IPS DF 6.9 (cell line): ENCODE results near the gene CCNDBP1.

Experiments
- DNase-seq: peaks from one replicate; pipeline ENCODE4 v3.0.0-alpha.2; 2013; ENCODE audit warnings: low read depth, low spot score
- H3K27ac ChIP-seq: one replicate; pipeline ENCODE4 v1.5.1; 2013; ENCODE audit warnings: low read length, control low read depth
- H3K27me3 ChIP-seq: 2 replicates; pipeline ENCODE4 v1.6.1; 2013; ENCODE audit warnings: mild to moderate bottlenecking, low read length; ENCODE audit not compliant: control insufficient read depth, insufficient read depth
- H3K36me3 ChIP-seq: 2 replicates; pipeline ENCODE4 v1.6.1; 2013; ENCODE audit warnings: low read length; ENCODE audit not compliant: control insufficient read depth, insufficient read depth
- H3K4me1 ChIP-seq: 2 replicates; pipeline ENCODE4 v1.6.1; 2013; ENCODE audit warnings: low read length; ENCODE audit not compliant: control insufficient read depth, insufficient read depth
- H3K4me3 ChIP-seq: 2 replicates; pipeline ENCODE4 v1.5.1; 2013; ENCODE audit warnings: mild to moderate bottlenecking, low read length
- H3K9me3 ChIP-seq: 2 replicates; pipeline ENCODE4 v1.6.1; 2013; ENCODE audit warnings: low read length, inconsistent platforms; ENCODE audit not compliant: control insufficient read depth, insufficient read depth
- WGBS: extraction: QIAGEN DNeasy Blood & Tissue Kit; methylation state at CpG from one replicate; pipeline ENCODE4 v1.1.7; 2013; ENCODE audit warnings: mixed read lengths, missing lambda C conversion rate; ENCODE audit not compliant: insufficient read length, insufficient coverage; 5-methylcytosine and 5-hydroxymethylcytosine counted together

Gene CCNDBP1

DNA sequence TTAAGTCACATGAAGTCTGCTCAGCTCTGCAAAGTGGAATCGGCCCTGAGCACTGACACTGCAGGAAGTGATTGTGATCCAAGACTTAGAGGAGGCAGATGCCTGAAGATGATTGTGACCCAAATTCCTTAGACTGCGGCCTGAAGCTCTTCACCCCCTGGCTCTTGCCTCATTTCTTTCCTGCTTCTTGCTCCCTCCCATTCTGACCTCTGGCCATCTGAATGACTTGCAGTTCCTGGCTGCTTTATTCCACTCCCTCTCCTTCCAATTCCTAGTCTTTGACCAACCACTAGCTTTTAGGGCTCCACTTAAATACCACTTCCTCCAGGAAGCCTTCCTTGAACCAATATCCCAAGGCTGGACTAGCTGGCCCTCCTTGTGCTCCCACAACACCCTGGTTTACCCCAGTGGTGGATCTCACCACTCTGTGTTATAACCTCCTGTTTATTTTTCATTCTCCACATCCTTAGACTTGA lies 45.5 kb downstream of the CCNDBP1 start:
- Histone ChIP-seq H3K4me3 (no peak overlapping the region), H3K9me3 (no peaks in the 10 kb centered on the region), H3K27ac (no peak overlapping the region), H3K36me3 (no peaks in the 10 kb centered on the region), H3K27me3 (no peaks in the 10 kb centered on the region), H3K4me1 (no peaks in the 10 kb centered on the region)
- WGBS, result no CpG with 5 or more reads among the region's 2 CpGs
- no peak for DNase-seq

DNA sequence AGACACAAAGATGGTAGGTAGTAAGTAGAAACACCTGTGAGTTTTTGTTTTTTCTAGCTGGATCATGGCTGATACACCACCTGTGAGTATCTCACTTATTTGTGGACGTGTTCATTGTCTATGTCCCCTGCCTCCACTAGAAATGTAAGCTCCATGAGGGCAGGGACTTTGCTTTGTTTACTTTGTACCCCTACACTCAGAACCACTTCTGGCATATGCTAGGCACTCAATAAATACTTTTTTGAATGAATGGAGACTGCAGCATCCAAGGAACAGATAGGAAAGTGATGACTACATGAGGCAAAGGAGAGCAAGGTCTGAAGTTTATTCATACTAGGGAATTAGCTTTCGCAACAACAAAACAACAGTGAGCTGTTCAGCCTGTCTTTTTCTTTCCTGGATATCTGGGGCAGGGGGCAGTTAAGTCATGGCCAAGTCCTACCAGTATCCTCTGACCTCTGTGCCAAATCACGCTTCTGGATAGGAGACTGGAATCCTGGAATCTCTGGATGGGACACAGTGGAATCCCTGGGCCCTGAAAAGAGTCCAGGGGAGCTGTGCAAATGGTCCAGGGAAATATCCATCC lies 47.2 kb downstream of the CCNDBP1 start:
- Histone ChIP-seq H3K36me3 (no peaks in the 10 kb centered on the region), H3K27ac (no peak overlapping the region), H3K4me1 (no peaks in the 10 kb centered on the region), H3K9me3 (no peaks in the 10 kb centered on the region), H3K4me3 (no peak overlapping the region), H3K27me3 (no peaks in the 10 kb centered on the region)
- DNase-seq, result no peak
- no CpG with 5 or more reads among the region's 3 CpGs for WGBS

- H3K9me3 ChIP-seq, result no peaks in the 10 kb centered on the region
- no peaks in the 10 kb centered on the region for H3K36me3 ChIP-seq
- DNase-seq, result no peak
- no peak overlapping the region for H3K4me3 ChIP-seq
- no peaks in the 10 kb centered on the region for H3K4me1 ChIP-seq
- H3K27me3 ChIP-seq, result no peaks in the 10 kb centered on the region
- H3K27ac ChIP-seq, result no peak overlapping the region
- WGBS, result no CpG with 5 or more reads among the region's 6 CpGs
These were observed 50.3 kb downstream of the CCNDBP1 start for GRCh38 chr15:43235536-43235935.

- Histone ChIP-seq H3K27me3 (no peaks in the 10 kb centered on the region), H3K4me1 (no peaks in the 10 kb centered on the region), H3K27ac (no peak overlapping the region), H3K9me3 (no peaks in the 10 kb centered on the region), H3K36me3 (no peaks in the 10 kb centered on the region), H3K4me3 (no peak overlapping the region)
- no peak for DNase-seq
- WGBS, result no CpG with 5 or more reads among the region's 9 CpGs
These were observed 52.8 kb downstream of the CCNDBP1 start for GRCh38 chr15:43237842-43238470.

GRCh38 chr15:43238671-43239131 lies 53.5 kb downstream of the CCNDBP1 start:
- Histone ChIP-seq H3K36me3 (no peaks in the 10 kb centered on the region), H3K27ac (no peak overlapping the region), H3K9me3 (no peaks in the 10 kb centered on the region), H3K4me3 (no peak overlapping the region), H3K4me1 (no peaks in the 10 kb centered on the region), H3K27me3 (no peaks in the 10 kb centered on the region)
- DNase-seq, result no peak
- WGBS, result no CpG with 5 or more reads among the region's 10 CpGs

- H3K36me3 ChIP-seq, result no peaks in the 10 kb centered on the region
- no peak for DNase-seq
- H3K27me3 ChIP-seq, result no peaks in the 10 kb centered on the region
- no CpG with 5 or more reads among the region's 7 CpGs for WGBS
- H3K9me3 ChIP-seq, result no peaks in the 10 kb centered on the region
- no peak overlapping the region for H3K27ac ChIP-seq
- H3K4me1 ChIP-seq, result no peaks in the 10 kb centered on the region
- no peak overlapping the region for H3K4me3 ChIP-seq
These were observed 54.7 kb downstream of the CCNDBP1 start for GRCh38 chr15:43239732-43240491.

GRCh38 chr15:43241100-43241499 lies 55.9 kb downstream of the CCNDBP1 start:
- H3K9me3 ChIP-seq, result no peaks in the 10 kb centered on the region
- no peak for DNase-seq
- no CpG with 5 or more reads among the region's 1 CpG for WGBS
- no peaks in the 10 kb centered on the region for H3K4me1 ChIP-seq
- no peak overlapping the region for H3K27ac ChIP-seq
- H3K4me3 ChIP-seq, result no peak overlapping the region
- H3K27me3 ChIP-seq, result no peaks in the 10 kb centered on the region
- no peaks in the 10 kb centered on the region for H3K36me3 ChIP-seq

GRCh38 chr15:43242616-43243015 lies 57.4 kb downstream of the CCNDBP1 start:
- Histone ChIP-seq H3K36me3 (no peaks in the 10 kb centered on the region), H3K4me1 (no peaks in the 10 kb centered on the region), H3K9me3 (no peaks in the 10 kb centered on the region), H3K4me3 (no peak overlapping the region), H3K27ac (no peak overlapping the region), H3K27me3 (no peaks in the 10 kb centered on the region)
- WGBS, result no CpG with 5 or more reads among the region's 5 CpGs
- no peak for DNase-seq

GRCh38 chr15:43243020-43243645 lies 57.9 kb downstream of the CCNDBP1 start:
- WGBS, result no CpG with 5 or more reads among the region's 2 CpGs

GRCh38 chr15:43244092-43244491 lies 58.9 kb downstream of the CCNDBP1 start:
- H3K27ac ChIP-seq, result no peak overlapping the region
- no peaks in the 10 kb centered on the region for H3K4me1 ChIP-seq
- no peaks in the 10 kb centered on the region for H3K9me3 ChIP-seq
- no peak for DNase-seq
- no peaks in the 10 kb centered on the region for H3K27me3 ChIP-seq
- no peaks in the 10 kb centered on the region for H3K36me3 ChIP-seq
- WGBS, result no CpG with 5 or more reads among the region's 4 CpGs
- H3K4me3 ChIP-seq, result no peak overlapping the region

More at GRCh38 chr15:43243020-43243645, 57.9 kb downstream of the CCNDBP1 start:
- no peaks in the 10 kb centered on the region for H3K27me3 ChIP-seq
- H3K9me3 ChIP-seq, result no peaks in the 10 kb centered on the region
- no peak for DNase-seq
- H3K4me3 ChIP-seq, result no peak overlapping the region
- no peaks in the 10 kb centered on the region for H3K4me1 ChIP-seq
- H3K36me3 ChIP-seq, result no peaks in the 10 kb centered on the region
- no peak overlapping the region for H3K27ac ChIP-seq
